SK-N-MC (cell line): ENCODE data around the gene UBE2O.

Experiments used
- EZH2 ChIP-seq: fragments of 200-600 bp; sonication (generic); IDR thresholded peaks from one replicate; pipeline ENCODE4 v1.6.1; 2017; ENCODE audit warnings: antibody characterized with exemption
- POLR2AphosphoS5 ChIP-seq: IDR thresholded peaks from 2 replicates; pipeline ENCODE4 v1.6.1; 2012; ENCODE audit warnings: mild to moderate bottlenecking, low read depth, low read length, borderline replicate concordance

DNA sequence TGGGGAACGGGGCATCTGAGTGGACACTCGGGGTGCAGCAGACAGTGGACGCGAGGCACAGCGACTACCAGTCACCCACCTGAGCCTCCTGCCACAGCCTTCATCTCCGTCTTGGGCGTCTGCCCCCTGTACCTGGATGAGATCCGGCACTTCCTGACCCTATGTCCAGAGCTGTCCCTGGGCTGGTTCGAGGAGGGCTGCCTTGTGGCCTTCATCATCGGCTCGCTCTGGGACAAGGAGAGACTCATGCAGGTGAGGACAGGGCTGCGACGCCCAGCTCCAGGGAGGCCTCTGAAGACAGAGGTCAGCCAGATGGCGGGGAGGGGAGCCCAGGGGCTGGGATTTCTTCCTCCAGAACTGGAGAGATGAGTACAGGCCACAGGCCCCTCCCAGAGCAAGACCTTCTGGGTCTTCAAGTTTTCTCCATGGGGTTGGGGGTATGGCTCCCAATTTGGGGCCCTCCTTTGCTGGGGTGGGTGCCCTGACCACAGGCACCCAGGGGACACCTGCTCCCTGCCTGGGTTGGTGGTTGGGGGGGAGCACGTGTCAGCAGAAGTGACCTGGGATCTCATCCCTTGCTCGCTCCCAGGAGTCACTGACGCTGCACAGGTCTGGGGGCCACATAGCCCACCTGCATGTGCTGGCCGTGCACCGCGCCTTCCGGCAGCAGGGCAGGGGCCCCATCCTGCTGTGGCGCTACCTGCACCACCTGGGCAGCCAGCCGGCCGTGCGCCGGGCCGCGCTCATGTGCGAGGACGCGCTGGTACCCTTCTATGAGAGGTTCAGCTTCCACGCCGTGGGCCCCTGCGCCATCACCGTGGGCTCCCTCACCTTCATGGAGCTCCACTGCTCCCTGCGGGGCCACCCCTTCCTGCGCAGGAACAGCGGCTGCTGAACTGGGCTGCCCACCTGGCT is 16.4 kb upstream of the UBE2O start:
- TF ChIP-seq EZH2 (no peak), POLR2AphosphoS5 (no peak)
